GM21723 (cell line): Measurements from ENCODE around the gene ACSM6.
"Not testable (repeated sequence)": the region's sequence is repeated elsewhere in the genome, so short reads cannot be mapped to it uniquely, and the experiment has no call there.

Source experiments
- ATAC-seq: cut with Tn5 transposase; IDR thresholded peaks from one replicate; pipeline ENCODE4 v1.9.1; 2021; ENCODE audit warnings: mild to moderate bottlenecking, moderate library complexity; ENCODE audit not compliant: unreplicated experiment

Gene ACSM6

DNA sequence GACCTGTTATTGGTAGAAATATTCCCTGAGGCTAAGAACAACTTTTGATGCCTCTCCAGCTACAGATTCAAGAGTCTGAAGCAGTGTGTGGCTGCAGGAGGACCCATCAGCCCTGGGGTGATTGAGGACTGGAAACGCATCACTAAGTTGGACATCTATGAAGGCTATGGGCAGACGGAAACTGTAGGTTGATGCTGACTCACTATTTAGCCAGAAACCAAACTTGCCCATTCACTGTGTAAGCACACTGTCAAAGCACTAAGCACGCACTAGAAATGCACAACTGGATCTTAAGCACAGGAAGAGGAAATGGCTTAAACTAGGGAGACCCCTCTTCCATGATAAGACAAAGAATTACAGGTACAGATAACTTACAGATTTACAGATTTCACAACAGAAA, 20.8 kb downstream of the ACSM6 start:
- peak; percentile 85 for ATAC-seq

DNA sequence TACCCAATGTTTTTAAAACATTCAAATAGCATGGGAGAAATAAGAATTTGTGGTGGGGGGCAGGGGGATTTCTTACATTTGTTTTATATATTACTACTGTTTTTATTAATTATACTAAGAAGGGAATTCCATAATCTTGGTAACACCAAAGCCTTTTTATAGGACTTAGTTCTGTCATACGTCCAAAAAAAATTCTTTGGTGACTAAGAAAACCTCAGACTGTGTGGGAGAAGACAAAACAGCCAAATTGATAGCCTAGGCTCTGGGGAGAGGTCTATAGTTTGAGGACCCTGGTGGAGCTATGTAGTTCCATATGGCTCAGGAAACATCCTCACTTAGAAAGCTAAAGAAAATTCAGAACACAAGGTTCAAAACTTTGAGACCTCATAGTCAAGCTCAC, 23.4 kb downstream of the ACSM6 start:
- ATAC-seq: no peak

DNA sequence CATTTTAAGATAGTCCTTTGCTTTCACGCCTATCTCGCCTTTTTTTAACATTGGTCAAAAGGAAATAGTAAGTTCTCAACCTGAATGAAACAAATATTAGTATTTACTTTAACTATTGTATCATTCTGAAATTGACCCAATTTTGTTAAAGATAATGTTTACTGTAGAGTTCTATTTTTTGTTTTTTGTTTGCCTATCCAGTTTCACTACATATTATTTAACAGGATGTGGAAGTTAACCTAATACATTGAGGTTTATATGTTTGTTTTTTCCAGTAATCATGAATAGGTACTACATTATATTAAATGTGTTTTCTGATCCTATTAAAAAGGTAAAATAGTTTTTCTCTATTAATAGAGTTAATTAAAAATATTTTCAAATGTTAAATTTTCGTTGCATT, 26.5 kb downstream of the ACSM6 start:
- ATAC-seq: no peak

DNA sequence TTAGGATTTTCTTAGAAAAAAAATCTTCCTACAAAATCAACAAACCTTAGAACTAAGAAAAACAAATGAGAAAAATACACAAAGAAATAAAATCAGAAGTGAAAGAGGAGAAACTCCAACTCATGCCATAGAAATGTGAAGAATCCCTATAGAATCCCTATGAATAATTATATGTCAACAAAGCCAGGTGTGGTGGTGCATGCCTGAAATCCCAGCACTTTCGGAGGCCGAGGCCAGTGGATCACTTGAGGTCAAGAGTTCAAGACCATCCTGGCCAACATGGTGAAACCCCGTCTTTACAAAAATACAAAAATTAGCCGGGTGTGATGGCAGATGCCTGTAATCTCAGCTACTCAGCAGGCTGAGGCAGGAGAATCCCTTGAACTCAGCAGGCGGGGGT, 27.1 kb downstream of the ACSM6 start:
- no peak for ATAC-seq

DNA sequence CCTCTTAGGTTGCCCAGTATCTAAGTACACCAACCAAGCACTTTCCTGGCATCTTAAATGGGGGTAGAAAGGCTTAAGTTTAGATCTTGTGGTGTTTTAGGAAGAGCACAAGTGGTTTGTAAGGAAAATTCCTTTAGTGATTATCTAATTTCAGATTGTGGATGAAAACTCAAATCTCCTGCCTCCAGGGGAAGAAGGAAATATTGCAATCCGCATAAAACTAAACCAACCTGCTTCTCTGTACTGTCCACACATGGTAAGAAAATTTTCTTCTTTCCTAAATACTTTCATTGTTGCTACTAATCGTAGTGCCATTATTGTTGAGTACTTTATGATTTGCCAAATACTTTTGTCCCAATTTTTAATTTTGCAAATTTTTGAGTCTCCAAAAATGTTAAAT, 31.1 kb downstream of the ACSM6 start:
- no peak for ATAC-seq

DNA sequence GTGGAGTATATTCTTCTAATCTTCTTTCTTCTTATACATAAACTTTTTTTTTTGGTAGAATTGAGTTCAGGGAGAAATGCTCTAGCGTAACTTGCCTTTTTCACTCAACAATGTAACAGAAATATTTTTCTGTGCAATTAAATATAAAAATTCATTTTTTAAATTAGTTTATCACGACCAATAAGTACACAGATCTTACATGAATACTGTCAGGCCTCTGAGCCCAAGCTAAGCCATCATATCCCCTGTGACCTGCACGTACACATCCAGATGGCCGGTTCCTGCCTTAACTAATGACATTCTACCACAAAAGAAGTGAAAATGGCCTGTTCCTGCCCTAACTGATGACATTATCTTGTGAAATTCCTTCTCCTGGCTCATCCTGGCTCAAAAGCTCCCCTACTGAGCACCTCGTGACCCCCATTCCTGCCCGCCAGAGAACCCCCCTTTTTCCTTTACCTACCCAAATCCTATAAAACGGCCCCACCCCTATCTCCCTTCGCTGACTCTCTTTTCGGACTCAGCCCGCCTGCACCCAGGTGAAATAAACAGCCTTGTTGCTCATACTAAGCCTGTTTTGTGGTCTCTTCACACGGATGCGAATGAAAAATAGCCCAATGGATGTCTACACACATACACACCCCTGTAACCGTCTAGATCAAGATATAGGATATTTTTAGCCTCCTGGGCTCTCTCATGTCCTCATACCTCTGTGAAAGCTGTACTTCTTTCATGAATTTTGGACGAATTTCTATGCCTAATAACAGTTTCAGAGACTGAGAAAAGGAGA, 35.1 kb downstream of the ACSM6 start:
- not testable (repeated sequence) for ATAC-seq

DNA sequence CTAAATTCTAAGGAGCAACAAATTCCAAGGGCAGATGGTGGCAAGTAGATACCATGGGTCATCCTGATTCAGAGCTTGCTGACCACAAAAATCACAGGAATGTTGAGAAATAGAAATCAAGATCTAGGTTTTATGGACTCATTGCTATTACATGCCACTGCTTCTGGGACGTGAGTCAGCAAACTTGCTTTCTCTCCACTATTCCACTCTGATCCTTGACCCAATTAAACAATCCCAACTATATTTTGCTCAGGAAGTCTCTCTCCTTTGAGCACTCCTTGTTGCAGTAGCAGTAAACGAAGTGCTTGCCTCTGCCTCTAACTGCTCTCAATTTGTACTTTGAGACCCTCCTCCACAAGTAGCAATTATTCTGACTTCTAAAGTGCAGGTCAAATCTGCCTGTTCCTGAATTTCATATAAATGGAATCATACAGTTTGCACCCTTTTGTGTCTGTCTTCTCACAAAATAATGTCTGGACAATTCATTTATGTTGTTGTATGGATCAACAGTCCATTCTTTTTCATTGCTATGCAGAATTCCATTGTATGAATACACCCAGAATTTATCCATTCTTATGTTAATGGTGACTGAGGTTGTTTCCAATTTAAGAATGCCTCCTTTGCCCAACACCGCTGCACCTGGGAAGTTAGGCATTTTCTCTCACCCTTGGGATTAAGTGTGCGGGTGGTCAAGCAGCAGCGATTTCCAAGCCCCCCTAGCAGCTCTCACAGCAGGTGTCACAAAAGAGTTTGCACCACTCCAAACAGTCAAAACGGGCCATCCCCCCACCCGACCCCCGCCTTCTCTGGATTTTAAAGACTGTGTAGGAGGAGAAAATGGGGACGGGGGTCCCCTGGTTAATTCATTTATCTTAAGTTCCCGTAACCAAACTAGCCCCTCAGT, 35.9 kb downstream of the ACSM6 start:
- ATAC-seq: no peak

DNA sequence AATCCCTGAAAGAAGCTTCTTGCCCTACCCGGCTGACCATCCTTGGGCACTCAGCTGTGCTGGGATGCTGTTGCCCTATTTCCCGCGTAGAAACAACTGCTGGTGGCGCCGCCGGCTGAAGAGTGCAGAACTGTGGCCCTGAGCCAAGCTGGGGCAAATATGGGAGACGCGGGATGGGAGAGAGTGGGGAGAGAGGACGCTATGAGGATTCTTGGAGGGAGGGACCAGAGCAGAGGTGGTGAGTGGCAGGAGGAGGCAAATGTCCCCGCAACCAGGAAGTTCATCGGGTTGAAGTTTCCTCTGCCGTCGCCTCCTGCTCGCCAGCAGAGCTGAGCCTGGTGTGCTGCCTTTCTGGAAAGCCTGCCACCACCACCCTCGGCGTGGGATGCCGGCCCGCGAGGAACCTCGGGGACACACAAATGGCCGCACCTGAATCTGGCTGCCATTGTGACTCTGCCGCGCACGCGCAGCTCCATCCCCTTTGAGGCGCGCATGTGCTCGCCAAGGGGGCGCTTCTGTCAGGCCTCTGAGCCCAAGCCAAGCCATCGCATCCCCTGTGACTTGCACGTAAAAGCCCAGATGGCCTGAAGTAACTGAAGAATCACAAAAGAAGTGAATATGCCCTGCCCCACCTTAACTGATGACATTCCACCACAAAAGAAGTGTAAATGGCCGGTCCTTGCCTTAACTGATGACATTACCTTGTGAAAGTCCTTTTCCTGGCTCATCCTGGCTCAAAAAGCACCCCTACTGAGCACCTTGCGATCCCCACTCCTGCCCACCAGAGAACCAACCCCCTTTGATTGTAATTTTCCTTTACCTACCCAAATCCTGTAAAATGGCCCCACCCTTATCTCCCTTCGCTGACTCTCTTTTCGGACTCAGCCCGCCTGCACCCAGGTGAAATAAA, 36.9 kb downstream of the ACSM6 start:
- not testable (repeated sequence) for ATAC-seq

DNA sequence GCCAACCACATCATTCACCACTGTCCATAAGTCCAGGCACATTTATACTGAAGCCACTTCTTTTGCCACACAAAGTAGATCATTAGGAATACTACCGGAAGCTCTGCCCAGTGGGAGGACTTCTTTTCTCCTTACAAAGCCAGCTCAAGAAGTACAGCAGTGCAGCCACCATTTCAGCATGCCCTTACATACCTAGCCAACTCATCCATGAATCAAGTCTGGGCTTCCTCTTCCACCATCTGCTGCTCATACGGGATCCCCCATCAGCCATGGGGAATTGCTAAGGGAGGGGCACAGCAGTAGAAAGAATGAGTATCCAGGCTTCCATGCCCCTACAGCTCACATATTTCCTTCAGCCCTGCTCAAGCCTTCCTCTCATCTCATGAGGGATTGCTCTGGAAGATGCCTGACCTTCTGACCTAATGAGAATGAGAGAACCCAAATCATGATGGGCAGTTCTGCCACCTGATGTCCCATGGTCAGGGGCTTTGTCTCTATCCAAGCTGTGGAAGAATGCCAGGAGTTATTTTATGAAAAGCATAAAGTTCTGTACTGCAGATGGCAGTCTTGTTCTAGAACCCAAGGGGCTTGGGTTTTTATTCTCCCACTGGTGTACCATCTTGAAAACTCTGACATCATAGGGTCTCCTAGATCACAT, 39.5 kb downstream of the ACSM6 start:
- no peak for ATAC-seq

DNA sequence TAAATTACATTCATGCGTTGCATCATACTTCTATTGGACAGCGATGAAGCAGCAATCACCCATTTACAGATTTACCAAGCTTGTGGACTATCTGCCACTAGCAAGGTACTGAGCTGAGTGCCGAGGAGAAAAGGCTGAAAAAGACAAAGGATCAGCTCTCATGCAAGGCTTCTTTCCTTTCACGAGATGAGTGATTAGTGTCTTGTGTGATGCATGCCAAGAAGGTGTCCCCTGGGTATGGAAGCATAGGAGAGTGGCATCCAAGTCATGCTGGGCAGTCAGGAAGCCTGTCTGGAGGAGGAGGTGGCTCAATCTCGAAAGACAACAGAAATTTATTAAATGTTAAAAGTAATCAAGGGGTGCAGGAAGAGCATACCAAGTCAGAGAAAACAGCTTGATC, 40.9 kb downstream of the ACSM6 start:
- ATAC-seq: no peak

DNA sequence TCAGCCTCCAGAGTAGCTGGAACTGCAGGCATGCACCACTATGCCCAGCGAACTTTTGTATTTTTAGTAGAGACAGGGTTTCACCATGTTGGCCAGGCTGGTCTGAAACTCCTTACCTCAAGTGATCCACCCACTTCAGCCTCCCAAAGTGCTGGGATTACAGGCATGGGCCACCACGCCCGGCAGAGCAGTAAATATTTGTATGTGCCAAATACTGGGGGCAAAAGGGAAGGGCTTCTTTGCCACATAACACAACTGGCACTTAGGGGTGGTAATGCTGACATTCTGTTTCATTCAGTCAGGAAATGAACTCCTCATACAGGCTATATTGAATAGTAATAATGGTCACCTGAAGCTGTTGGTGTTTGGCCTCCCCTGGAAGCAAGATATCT, 41.6 kb downstream of the ACSM6 start:
- no peak for ATAC-seq

DNA sequence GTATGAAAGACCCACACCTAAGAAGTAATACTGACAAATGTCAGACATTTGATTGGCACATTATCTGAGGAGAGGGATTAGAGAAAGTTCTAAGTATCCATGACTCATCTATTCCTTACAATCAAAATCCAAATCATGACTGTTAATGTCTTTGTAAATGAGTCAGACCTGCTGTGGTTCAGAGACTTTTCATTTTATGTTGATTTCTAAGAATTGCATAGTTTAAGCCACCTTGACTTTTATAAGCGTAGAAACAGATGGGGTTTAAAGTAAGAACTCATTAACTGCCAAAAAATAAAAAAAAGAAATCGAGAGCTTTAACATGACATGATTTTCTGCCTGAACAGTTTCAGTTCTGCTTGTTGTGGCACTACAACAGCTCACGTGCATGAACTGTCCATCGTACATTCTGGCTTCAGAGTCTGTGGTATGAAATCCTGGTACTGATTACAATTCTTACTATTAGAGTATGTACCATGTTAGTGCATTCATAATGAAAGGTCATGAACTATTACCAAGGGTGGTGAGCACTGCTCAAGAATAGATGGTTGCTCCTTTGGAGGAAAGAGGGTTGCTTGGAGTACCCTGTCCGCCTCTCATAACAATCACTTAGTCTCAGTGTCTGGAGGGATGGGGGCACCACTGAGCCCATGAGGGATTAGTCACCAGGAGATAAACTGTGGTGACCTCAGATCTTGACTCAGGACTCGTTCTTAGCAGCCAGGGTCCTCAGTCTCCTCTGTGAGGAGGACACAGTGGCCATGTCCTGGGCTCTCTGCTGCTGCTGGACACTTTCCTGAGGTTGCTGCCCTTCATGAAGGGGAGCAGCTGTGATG, 42.2 kb downstream of the ACSM6 start:
- ATAC-seq: peak; percentile 96

DNA sequence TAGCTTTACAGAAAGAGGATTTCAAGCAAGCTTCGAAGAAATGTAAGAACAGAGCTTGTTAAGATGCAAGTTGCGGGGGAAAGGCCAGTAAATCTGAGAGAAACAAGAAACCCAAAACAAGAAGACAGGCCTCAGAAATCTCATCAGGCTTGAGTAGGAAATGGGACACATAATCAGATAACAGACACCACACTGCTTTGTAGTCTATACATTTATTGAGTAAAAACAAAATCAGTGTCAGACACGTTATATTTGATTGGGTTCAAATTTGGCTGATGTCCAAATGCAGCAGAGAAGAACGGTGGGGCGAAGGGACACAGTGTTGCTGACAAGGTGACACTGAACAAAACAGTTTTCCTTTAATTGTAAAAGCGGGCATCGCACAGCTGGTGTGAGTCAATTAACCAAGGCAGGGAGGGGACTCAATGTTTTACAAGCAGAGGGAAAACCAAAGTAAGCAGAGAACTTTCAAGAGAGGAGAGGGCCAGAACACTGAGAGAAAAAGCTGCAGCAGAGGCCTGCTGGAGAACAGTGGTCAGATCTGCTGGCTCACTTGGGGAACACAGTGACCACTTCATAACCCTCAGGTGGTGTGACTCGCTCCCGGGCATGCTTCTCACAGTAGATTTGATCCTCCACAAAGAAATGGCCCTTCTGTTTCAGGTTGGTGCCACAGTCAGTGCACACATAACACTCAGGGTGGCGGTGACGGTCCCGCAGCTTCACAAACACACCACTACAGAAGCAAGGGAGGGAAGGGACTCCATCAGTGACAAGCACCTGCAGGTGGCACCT, 43.5 kb downstream of the ACSM6 start:
- ATAC-seq: no peak

DNA sequence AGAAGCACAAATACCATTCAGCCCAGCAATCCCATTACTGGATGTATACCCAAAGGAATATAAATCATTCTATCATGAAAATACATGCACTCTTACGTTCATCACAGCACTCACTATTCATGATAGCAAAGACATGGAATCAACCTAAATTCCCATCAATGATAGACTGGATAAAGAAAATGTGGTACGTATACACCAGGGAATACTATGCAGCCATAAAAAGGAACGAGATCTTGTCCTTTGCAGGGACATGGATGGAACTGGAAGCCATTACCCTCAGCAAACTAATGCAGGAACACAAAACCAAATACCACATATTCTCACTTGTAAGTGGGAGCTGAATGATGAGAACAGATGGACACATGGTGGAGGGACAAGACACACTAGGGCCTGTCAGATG, 46.1 kb downstream of the ACSM6 start:
- ATAC-seq: not testable (repeated sequence)

DNA sequence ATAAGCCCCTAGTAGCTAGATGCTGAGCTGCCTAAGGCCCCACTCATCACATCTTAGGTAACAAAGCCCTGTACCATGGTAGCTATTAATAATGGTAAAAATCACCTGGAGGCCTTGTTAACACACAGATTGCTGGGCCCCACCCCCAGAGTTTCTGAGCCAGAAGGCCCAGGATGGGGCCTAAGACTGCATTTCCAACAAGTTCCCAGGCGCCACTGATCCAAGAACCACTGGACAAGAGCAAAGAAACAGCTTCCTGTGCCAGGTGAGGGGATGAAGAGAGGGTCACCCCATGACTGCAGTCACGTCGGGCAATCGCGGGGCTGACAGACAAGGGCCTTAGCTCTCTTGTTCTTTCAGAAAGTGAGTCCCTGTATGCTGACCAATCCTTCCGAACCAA, 46.8 kb downstream of the ACSM6 start:
- ATAC-seq: no peak

DNA sequence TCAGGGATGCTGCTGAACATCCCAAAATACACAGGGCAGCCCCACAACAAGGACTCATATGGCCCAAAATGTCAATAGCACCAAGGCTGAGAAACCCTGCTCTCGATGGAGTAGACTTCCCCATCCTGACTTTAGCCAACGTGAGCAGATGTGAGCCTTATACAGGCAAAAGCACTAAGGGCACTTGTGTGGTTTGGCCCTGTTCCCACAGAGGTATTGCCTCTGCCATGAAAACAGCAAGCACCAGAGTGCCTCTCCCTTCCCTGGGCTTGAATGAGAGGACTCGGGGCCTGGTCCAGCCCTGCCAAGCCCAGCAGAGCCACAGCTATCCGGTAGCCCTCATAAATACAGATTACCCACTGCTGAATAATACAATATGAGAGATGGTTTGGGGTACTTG, 47.5 kb downstream of the ACSM6 start:
- ATAC-seq: no peak

DNA sequence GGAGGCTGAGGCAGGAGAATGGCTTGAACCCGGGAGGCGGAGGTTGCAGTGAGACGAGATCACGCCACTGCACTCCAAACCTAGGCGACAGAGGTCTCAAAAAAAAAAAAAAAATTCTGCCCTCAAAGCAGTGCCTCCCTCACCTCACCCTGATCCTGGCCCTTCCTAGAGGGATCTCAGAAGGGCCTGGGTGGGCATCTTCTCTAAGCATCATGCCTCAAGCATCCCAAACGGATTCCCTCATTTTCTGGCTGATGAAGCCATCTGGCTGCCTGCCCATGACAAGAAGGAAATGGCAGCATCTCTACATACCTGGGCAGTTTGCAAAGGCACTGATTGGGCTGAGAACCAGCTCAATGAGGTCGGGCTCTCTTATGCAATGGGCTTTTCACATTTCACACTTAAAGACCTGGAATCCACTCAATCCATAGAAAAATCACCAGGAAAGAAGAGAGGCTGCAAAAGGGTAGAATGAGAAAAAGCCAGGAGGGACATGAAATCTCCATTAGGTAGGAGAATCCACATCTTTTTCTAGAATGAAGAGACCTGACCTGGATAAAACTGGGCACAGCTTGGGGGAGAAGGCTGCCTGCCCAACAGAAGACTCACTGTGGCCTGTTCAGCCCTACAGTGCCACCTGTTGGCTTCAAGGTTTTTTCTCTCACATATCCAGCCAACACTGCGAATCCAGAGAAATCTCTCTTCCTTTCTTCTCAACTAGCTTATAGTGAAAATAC, 48.7 kb downstream of the ACSM6 start:
- no peak for ATAC-seq

DNA sequence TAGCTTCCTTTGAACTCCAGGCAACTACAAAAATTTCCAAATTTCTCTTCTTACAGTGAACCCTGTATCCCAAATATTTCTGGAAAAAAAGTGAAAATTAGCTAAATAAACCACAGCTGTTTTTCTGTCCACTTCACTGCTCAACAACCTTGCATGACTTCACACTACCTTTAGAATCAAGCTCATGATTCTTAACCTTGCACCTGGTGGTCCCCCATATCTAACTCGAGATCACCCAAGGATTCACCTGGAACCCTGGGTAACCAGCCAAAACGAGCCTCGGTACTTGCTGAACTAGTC, 49.2 kb downstream of the ACSM6 start:
- ATAC-seq: no peak
